Esophagus squamous epithelium (tissue), 4 donors: ENCODE measurements around the gene LRRC47.

Experiments
- POLR2A ChIP-seq, 4 donors: fragments of 450-650 bp; IDR thresholded peaks; one replicate each; pipeline ENCODE4 v1.6.1; 2017; ENCODE audit warnings: antibody characterized with exemption in 4 of 4, mild to moderate bottlenecking in 4 of 4, moderate library complexity in 3 of 4
- TF ChIP-seq, protein P1 (sequence below), 6 experiments: fragments of 450-650 bp in 4 of 6; fragments of 200-600 bp in 2 of 6; sonication (generic) in 2 of 6; IDR thresholded peaks; one replicate each; pipeline ENCODE4 v1.5.1; 2016 to 2019; ENCODE audit warnings: antibody characterized with exemption in 6 of 6, mild to moderate bottlenecking in 4 of 6, moderate library complexity in 4 of 6

DNA sequence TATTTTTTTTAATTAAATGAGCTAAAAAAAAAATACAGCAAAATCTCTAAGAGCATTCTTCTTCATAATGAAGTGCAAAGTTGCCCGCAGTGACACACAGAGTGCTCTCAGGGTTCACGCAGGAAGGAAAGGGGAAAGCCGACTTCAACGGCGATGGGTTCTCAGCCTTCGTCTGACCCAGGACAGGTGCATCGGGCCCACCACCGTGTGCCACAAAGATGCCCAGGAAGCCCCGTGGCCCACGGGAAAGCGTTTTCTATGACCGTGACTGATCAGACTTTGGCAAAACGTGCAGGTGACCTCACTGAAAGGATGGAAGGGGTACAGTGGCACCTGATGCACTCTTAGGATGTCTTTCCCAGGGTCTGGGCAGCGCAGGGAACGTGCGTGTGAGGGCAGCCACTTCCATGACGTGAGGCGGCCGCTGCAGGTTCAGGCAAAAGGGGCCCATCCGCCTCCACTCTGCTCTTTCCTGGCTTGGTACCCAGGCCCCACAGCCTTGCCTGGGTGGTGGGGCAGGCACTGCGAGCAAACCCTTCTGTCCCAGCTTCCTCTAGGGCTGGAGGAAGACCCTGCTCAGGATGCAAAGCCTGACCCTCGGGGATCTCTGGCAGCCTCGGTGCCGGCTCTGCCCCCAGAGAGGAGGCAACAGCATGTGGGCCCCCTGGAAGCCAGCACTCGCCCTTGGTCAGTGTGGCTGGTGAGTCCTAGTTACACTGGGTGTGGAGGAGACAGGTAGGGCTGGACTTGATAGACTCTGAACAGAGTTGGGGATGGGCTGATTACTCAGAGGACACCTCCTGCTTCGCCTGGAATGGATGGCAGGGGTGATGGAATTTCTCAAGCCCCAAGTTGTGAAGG is 8.3 kb downstream of the LRRC47 start:
- TF ChIP-seq, protein P1, sequence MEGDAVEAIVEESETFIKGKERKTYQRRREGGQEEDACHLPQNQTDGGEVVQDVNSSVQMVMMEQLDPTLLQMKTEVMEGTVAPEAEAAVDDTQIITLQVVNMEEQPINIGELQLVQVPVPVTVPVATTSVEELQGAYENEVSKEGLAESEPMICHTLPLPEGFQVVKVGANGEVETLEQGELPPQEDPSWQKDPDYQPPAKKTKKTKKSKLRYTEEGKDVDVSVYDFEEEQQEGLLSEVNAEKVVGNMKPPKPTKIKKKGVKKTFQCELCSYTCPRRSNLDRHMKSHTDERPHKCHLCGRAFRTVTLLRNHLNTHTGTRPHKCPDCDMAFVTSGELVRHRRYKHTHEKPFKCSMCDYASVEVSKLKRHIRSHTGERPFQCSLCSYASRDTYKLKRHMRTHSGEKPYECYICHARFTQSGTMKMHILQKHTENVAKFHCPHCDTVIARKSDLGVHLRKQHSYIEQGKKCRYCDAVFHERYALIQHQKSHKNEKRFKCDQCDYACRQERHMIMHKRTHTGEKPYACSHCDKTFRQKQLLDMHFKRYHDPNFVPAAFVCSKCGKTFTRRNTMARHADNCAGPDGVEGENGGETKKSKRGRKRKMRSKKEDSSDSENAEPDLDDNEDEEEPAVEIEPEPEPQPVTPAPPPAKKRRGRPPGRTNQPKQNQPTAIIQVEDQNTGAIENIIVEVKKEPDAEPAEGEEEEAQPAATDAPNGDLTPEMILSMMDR (IDR thresholded peaks at IDR 0.05), result no peak
- TF ChIP-seq POLR2A (IDR thresholded peaks at IDR 0.05), result no peak
